ENCODE data around the gene CD300H. TPM values are rescaled to one million over a fixed set of nuclear protein-coding genes. Genes with fewer than 3 reads are reported as not detected.

Gene CD300H
- total RNA-seq, result not detected in 2 replicates

DNA sequence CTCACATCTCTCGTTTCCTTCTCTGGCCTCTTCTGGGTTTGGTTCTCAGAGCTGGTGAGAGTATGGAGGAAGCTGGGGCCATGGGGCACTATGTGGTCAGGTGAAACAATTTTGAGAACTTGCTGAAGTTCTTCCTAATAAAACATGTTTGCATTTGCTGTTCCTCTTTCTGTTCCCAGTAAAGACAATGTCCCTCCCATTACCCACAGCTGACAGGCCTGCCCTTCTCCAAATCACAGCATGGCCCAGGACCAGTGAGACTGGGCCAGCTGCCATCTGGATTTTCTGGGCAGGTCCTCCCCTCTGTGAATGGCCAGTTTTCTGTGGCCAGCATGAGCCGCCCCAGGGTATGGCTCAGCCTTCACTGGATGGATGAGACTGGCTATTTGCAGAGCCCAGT is at the start of gene CD300H:
Gene CD300H (minus strand): TSS at position 113 of the 400 bp plus-strand sequence.
- DNase-seq (ENCODE audit: low read depth in 2 of 2), result no peak

DNA sequence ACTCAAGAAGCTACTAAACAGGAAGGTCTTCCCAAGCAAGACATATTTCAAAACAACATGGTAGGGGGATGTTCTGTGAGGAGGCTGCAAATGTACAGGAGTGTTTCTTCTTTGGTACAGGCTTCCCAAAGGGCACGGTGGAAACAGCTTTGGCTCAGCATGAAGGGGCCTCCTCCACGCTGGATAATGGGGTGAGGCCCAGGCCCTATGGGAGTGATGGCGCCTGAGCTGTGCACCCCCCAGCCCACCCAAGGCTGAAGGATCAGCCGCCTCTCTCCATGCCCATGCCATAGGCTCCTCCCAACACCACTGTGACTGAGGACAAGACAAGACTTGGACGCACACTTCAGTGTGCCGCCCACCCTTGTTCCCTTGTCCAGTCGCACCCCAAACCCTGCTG is 49.4 kb upstream of the CD300H start:
- no peak for DNase-seq (ENCODE audit: low read depth in 2 of 2)

DNA sequence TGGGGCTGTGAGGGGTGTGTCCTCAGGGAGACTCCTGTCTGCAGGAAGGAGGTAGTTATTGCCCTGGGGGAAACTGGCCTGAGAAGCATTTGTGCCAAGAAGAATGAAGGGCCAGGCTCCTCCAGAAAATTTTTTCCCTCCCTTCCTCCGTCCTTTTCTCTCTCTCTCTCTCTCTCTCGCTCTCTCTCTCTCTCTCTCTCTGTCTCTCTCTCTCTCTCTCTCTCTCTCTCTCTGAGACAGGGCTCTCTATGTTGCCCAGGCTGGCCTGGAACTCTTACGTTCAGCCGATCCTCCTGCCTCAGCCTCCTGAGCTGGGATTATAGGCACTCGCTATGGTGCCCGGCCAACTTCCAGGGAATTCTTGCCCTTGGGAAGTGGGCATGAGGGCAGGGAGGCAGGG is 44.7 kb upstream of the CD300H start:
- no peak for DNase-seq (ENCODE audit: low read depth in 2 of 2)

DNA sequence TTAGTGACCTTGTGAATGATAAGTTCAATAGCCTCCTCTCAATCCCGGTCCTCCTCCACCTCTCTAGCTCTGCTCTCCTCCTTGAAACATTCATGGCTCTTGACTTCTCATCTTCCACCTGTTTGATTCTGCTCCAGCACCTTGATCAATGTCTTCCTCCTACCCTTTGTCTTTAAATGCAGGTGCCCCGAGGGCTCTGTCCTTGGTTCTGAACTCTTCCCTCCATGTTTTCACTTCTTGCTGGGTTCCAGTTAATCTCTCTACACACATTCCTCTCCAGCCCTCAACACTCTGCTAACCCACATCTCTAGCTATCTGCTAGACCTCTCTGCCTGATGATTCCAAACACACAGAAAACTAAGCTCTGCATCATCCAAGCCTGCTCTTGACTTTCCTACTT is 42.8 kb upstream of the CD300H start:
- no peak for DNase-seq (ENCODE audit: low read depth in 2 of 2)

DNA sequence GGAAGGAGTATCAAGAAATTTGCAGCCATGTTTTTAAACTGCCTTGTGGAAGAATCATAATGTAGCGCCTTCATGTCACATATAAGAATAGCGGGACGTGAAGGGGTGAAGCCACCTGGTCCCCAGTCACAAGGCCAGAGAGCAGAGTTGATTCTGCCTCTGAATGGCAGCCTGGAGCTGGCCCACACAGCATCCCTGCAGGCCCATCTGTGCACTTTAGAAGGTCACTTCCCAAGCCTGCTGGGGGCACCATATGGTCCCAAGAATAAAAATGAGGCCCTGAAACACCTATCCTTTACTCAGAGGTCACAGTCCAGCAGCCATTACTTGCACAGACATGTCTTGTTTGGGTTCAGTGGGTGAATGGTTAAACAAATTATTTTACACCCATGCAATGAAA is 41.2 kb upstream of the CD300H start:
- no peak for DNase-seq (ENCODE audit: low read depth in 2 of 2)

DNA sequence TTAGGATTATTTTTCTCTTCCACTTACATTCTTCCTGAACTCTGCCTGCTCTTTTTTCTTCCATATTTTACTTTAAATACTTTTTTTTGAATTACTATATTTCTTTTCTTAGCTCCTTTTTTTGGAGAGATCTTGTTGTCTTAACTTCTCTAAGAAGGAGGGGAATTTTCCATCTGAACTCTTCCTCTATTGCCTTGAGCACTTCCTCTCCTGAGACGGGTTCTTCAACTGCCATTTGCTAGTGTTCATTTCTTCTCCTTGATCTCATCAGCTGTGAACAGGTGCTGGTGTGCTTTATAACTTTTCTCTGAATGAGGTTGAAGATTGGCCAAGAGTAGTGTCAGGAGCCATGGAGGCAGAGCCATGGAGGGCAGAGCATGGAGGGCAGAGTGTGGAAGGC is 39.9 kb upstream of the CD300H start:
- no peak for DNase-seq (ENCODE audit: low read depth in 2 of 2)

DNA sequence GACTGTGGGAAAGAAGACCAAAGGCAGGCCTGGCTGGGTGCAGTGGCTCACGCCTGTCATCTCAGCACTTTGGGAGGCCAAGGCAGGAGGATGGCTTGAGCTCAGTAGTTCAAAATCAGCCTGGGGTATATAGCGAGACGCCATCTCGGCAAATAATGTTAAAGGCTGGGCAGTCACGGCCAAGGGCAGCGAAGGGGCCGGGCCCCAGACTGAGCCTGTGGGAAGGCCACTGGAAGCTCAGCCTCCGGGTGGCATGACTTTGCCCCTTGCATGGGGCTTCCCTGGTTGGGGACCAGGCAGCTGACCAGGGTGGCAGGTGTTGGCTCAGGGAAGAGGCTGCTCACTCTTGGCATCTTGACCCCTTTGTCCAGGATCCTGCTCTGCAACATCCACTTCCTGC is 38.7 kb upstream of the CD300H start:
- no peak for DNase-seq (ENCODE audit: low read depth in 2 of 2)

DNA sequence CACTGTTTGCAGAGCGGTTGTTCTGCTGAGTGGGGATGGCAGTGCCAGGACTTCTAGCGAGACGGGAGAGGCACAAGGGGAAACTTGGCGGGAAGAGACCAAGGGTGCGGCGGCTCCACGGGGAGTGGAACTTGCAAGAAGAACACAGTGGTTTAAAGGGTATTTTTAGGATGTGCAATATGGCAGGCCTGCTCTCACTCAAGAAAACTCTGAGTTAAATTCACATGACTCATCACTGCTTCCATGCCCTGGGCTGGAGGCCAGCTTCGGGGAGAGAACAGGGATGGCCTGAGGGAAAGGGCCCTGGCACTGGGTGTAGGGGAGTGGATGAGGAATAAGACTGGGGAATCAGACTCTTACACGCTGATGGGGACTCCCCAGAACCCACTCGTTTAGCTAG is 38.1 kb upstream of the CD300H start:
- no peak for DNase-seq (ENCODE audit: low read depth in 2 of 2)

DNA sequence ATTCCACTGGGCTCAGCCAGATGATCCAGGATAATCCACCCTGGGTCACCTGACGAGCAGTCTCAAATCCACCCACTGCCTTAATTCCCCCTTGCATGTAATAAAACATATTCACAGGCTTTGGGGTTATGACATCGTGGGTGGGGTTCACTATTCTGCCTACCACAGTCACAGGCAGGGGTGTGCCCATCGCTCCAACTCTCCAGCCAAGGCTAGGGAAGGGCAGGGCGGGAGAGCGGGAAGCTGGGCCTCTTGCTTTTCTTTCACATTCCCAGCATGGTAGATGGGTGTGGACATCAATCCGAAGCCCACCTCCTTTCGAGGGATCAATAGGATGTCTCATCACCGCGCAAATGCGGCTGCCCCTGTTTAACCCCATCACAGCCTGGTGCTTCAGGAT is 37.5 kb upstream of the CD300H start:
- no peak for DNase-seq (ENCODE audit: low read depth in 2 of 2)

DNA sequence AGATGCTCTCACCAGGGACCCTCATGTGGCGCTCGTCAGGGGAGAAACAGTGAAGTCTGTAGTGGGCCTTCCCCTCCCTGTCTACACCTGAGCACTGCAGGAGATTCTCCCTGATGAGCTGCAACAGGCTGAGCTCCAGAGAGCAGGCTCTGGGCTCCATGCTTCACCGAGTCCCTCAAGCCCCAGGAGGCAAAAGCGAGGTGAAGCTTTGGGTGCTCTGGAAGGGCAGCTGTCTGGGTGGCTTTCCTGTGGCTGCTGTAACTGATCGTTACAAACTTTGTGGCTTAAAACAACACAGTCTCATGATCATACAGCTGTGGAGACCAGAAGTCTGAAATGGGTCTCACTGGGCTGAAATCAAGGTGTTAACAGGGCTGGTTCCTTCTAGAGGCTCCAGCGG is 36.9 kb upstream of the CD300H start:
- DNase-seq (ENCODE audit: low read depth in 2 of 2), result no peak

DNA sequence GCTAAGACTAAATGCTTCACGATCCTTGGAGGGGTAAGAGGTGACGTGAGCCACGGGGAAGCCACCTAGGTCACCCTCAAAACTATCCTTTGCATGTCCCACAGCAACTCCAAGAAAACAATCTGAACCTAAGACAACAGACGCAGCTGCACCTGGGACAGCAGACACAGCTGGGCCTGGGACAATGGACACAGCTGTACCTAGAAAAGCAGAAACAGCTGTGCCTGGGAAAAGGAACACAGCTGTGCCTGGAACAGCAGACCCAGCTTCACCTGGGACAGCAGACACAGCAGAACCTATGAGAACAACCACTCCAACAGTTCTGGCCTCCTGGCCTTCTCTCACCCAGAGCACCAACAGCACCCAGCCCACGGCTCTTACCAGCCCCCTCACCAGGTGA is 36.4 kb upstream of the CD300H start:
- DNase-seq (ENCODE audit: low read depth in 2 of 2), result no peak

DNA sequence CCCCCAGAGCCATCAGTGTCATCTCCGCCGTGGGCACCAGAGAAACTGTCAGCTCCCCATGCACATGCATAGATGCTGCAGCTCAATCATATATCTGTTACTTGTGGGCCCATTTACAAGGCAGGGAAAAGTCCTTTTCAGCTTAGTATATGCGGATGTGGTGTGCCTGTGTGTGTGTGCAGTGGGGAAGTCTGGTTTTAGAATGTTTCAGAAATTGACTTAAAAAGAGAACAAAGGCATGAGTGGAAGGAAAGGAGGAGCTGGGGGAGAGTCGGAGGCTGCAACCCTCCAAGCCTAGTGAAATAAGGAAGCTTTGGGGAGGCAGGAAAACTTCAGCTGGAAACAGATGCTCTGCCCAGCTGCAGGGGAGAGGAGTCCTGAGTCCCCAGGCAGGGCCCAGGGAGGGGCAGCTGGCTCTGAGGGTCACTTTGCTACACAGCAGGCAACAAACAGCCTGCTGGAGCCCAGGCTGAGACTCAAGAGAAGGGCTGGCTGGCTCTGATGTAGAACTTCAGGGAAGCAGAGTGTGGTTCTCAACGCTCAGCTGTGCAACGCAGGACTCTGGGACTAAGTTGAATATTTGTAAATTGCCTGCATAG is 35.8 kb upstream of the CD300H start:
- DNase-seq (ENCODE audit: low read depth in 2 of 2), result no peak

DNA sequence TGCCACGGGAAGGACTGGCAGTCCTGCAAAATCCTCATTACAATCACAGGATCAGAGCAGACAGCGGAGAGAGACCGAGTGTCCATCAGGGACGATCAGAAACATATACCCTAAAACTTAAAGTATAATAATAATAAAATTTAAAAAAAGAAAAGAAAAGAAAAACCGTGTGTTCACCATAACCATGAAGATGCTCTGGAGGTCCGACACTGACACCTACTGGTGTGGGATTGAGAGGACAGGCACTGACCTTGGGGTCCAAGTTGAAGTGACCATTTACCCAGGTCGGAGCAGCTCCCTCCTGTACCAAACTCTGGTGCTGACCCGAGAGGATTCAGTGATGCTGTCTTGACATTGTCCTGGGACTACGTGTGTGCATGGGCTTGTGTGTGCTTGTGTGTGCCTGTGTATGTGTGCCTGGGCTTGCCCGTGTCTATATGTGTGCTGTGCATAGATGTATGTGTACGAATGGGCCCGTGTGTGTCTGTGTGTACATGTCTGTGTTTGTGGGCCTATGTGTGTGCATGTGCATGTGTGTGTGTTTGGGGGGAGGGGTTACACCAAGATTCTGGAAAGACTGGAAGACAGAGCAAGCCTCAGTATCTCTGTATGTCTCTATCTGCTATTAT is 34.7 kb upstream of the CD300H start:
- peak; percentile 17 to 38 for DNase-seq (ENCODE audit: low read depth in 2 of 2)

DNA sequence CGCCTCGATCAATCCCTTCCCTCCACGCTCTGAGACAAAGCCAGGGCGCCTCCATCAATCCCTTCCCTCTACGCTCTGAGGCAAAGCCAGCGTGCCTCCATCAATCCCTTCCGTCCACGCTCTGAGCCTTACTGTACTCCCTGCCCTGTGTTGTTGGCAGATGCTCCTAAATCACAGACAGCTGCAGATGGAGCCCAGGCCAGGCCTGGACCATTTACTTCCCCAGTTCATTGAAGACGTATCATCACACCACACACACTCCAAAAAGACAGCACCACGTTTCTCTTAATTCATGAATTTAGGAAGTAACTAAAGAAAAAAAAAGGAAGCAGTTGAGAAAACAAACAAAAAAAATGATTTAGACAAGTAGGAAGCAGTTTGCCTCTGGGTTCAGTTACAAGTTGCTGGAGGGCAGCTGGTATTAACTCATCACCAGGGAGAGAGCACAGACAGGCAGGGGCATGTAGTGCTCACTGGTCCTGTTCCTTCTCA is 32.2 kb upstream of the CD300H start:
- no peak for DNase-seq (ENCODE audit: low read depth in 2 of 2)

DNA sequence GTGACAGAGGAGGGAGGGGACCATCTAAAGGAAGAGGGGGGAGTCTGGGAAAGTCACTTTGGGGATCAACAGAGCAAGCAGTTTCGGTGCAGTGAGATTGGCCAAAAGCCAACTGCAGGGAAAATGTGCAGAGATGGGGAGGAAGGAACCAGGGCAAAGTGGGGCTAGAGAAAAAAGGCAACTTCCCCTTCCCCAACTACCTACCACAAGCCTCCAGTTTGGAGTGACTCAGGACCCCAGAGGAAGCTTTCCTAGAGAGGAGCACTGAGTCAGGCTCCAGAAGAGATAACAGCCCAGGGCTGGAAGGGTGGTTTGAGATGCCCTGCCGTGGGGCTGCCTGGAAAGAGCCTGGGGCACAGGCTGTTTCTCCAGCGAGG is 31.7 kb upstream of the CD300H start:
- DNase-seq (ENCODE audit: low read depth in 2 of 2), result no peak

DNA sequence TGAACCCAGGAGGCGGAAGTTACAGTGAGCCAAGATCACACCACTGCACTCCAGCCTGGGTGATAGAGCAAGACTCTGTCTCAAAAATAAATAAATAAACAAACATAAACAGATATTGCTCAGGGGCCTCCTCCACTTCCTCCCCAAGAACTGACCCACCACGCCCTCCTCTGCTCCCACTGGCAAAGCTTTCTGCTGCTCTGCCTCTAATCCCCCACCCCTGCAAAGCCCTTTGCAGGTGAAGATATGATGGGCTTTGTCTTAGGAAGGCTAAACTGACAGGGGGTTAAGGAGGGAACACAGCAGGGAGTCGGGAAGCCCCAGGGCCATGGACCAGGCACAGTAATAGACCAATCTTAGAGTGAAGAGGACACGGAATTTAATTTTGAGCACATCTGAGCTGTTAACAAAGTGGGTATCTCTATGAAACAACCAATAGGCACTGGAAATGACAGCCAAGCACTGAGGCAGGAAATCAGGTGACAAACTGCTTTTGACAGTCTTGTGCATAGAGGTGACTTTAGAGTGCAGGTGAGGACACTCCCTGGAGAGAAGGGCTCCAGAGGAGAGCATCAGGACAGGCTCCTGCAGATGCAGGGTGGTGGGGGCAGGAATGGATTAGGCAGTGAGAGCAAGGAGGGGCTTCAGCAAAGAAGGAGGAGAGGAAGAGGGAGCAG is 31.2 kb upstream of the CD300H start:
- no peak for DNase-seq (ENCODE audit: low read depth in 2 of 2)

DNA sequence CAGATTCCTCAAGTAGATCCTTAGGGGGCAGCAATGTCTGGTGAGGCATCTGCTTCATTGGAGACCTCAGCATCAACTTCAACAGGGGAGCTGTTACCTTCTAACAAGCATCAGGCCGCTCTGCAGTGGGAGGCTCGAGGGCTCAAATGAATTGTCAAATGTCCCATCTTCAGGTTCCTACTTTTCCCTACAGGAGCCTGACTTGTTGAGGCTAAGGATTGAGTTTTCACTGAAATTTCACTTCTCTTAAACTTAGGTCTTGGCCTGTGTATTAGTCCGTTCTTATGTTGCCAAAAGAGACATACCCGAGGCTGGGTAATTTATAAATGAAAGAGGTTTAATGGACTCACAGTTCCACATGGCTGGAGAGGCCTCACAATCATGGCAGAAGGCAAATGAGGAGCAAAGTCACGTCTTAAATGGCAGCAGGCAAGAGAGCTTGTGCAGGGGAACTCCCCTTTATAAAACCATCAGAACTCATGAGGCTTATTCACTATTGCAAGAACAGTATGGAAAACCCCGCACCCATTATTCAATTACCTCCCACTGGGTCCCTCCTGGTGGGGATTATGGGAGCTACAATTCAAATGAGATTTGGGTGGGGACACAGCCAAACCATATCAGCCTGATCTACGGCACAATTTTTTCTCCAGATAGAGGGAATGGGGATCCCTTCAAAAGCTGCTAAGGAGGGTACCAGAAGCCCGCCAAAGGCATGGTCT is 29.9 kb upstream of the CD300H start:
- DNase-seq (ENCODE audit: low read depth in 2 of 2), result no peak

DNA sequence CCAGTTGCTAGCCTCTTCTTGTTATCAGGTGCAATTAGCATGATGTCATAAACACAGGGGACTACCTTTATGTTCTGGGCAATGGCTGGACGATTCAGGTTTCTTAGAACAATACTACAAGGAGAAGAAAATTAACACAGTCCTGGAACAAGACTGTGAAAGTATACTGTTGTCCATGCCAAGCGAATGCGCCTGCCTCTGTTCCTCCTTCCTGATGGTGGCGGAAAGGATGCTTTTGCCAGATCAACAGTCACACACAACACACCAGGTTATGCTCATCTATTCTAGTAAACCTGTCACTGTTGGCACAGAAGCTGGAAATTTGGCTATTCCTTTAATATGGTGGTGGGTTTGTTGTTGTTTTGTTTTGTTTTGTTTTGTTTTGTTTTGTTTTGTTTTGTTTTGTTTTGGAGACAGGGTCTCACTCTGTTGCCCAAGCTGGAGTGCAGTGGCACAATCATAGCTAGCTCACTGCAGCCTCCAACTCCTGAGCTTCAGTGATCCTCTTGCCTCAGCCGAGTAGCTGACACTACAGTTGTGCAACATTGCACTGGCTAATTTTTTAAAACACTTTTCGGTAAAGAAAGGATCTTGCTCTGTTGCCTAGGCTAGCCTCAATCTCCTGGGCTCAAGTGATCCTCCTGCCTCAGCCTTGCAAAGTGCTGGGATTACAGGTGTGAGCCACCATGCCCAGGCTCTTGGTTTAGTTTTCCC is 27.9 kb upstream of the CD300H start:
- no peak for DNase-seq (ENCODE audit: low read depth in 2 of 2)

DNA sequence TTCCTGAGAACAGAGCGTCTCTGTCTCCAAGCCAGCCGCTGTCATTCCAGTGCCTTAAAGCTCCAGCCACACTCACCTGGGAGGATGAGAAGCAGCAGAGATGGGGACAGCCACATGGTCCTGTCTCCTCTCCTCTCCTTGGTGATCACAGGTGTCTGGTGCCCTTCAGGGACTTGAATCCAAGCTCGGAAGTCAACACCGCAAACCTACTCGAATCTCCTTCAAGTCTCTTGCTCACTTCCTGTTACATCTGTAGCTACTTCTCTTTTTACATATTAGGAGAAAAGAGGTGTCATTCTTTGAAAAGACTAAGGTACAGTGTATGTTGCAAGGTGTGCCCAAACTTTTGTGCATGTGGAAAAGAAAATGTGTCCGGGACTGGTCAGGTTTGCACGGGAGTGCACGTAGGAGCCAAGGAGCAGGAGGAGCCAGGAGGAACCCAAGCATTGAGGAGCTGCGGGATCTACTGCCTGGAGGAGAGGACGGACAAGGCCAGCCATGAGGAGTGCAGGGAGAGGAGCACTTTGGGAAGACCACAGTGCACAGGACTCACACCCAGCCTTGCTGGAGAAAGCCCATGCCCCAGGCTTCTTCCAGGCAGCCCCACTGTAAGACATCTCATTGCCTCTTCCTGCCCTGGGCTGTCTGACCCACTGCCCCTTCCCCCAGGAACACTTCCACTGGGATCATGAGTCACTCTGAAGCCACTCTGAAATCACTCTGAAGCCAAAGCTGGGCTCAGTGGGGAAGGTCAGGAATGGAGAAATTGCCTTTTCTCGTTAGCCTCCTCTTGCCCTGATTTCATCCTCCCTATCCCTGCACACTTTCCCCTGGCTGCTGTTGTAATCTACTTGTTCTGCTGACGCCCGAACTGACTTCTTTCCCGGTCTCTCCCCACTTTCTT is 25.0 kb upstream of the CD300H start, which contains the start of gene CD300LD:
Gene CD300LD (minus strand): TSS at position 197 of the 904 bp plus-strand sequence. CDS start 81 bp downstream, at position 116.
- no peak for DNase-seq (ENCODE audit: low read depth in 2 of 2)

DNA sequence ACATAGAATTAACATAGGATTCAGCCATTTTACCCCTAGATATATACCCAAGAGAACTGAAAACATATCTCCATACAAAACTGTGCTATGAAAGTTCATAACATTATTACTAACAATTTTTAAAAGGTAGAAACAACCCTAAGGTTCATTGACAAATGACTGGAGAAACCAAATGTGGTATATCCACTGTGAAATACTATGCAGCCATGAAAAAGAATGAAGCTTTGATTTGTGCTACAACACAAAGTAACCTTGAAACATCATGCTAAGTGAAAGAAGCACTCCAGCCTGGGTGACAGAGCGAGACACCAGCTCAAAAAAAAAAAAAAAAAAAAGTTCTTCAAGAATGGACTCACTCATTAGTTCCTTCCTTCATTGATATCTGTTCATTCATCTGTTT is 24.2 kb upstream of the CD300H start:
- no peak for DNase-seq (ENCODE audit: low read depth in 2 of 2)

DNA sequence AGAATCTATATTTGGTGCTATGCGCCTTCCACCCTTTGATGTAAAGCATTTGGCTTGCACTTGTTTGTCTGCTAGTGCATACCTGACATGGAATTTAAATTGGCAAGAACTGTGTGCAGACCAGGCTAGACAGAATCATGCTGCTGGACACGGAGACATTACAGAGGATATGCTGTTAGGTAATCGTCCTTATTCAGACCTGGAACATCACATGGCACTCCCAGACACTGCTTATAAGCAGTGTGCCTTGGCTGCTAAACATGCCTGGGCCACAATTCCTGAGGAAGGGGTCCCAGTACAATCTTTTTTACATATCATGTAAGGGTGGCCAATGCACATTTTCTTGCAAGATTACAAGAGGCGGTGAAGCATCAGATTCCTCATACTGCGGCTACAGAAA is 18.4 kb upstream of the CD300H start:
- no peak for DNase-seq (ENCODE audit: low read depth in 2 of 2)

All from dermis microvascular lymphatic vessel endothelial cell (primary cell).